ENCODE results near the gene FAM53A. TPM values are rescaled to one million over a fixed set of nuclear protein-coding genes. Genes with fewer than 3 reads are reported as not detected.
A peak's percentile ranks its signal among the peaks of the same experiment; 100 is the strongest.
"Not testable (repeated sequence)": the region's sequence is repeated elsewhere in the genome, so short reads cannot be mapped to it uniquely, and the experiment has no call there.

The FAM53A gene
- total and polyA plus RNA-seq, 2 donors = 1.0 to 2.0 TPM

GRCh38 chr4:1608196-1608820, 75.8 kb downstream of the FAM53A start:
- Histone ChIP-seq H3K4me3 (ENCODE audit: low read length in 2 of 2) (no peak overlapping the region), H3K27ac (ENCODE audit: low read depth in 1 of 2, low read length in 1 of 2) (no peak overlapping the region), H3K27me3 (ENCODE audit: control insufficient read depth in 2 of 2, insufficient read depth in 1 of 2, low read length in 1 of 2) (peaks cover 0 to 12% of the 10 kb centered on the region in 2 donors), H3K9me3 (ENCODE audit: control insufficient read depth in 2 of 2, insufficient read depth in 1 of 2, low read length in 1 of 2) (no peaks in the 10 kb centered on the region), H3K4me1 (ENCODE audit: control insufficient read depth in 2 of 2, insufficient read depth in 2 of 2, low read length in 2 of 2) (peaks cover 0 to 2% of the 10 kb centered on the region in 2 donors), H3K36me3 (ENCODE audit: control insufficient read depth in 2 of 2, insufficient read depth in 2 of 2, low read length in 1 of 2) (no peaks in the 10 kb centered on the region)
- DNase-seq (ENCODE audit: low read depth in 6 of 9, low spot score in 9 of 9) = no peak
- 93% methylated on average over 24 of the region's 24 CpGs for WGBS

GRCh38 chr4:1607436-1608195, 76.5 kb downstream of the FAM53A start:
- H3K36me3 ChIP-seq (ENCODE audit: control insufficient read depth in 2 of 2, insufficient read depth in 2 of 2, low read length in 1 of 2); H3K4me1 ChIP-seq (ENCODE audit: control insufficient read depth in 2 of 2, insufficient read depth in 2 of 2, low read length in 2 of 2); H3K9me3 ChIP-seq (ENCODE audit: control insufficient read depth in 2 of 2, insufficient read depth in 1 of 2, low read length in 1 of 2); H3K4me3 ChIP-seq (ENCODE audit: low read length in 2 of 2); DNase-seq (ENCODE audit: low read depth in 6 of 9, low spot score in 9 of 9); H3K27ac ChIP-seq (ENCODE audit: low read depth in 1 of 2, low read length in 1 of 2): not testable (repeated sequence)
- WGBS = 97% methylated on average over 23 of the region's 23 CpGs
- peaks cover 0 to 13% of the 10 kb centered on the region in 2 donors for H3K27me3 ChIP-seq (ENCODE audit: control insufficient read depth in 2 of 2, insufficient read depth in 1 of 2, low read length in 1 of 2)

- H3K36me3 ChIP-seq (ENCODE audit: control insufficient read depth in 2 of 2, insufficient read depth in 2 of 2, low read length in 1 of 2) = no peaks in the 10 kb centered on the region
- H3K4me1 ChIP-seq (ENCODE audit: control insufficient read depth in 2 of 2, insufficient read depth in 2 of 2, low read length in 2 of 2) = peaks cover 0 to 2% of the 10 kb centered on the region in 2 donors
- no peak overlapping the region for H3K27ac ChIP-seq (ENCODE audit: low read depth in 1 of 2, low read length in 1 of 2)
- H3K9me3 ChIP-seq (ENCODE audit: control insufficient read depth in 2 of 2, insufficient read depth in 1 of 2, low read length in 1 of 2) = no peaks in the 10 kb centered on the region
- H3K4me3 ChIP-seq (ENCODE audit: low read length in 2 of 2) = no peak overlapping the region
- 47% methylated on average over 19 of the region's 19 CpGs for WGBS
- DNase-seq (ENCODE audit: low read depth in 6 of 9, low spot score in 9 of 9) = peak in 2 of 9 donors; percentile 37 to 50
- peaks cover 0 to 13% of the 10 kb centered on the region in 2 donors for H3K27me3 ChIP-seq (ENCODE audit: control insufficient read depth in 2 of 2, insufficient read depth in 1 of 2, low read length in 1 of 2)
These were observed 79.4 kb downstream of the FAM53A start for GRCh38 chr4:1604706-1605205.

GRCh38 chr4:1604181-1604705, 79.9 kb downstream of the FAM53A start:
- DNase-seq (ENCODE audit: low read depth in 6 of 9, low spot score in 9 of 9) = no peak
- H3K9me3 ChIP-seq (ENCODE audit: control insufficient read depth in 2 of 2, insufficient read depth in 1 of 2, low read length in 1 of 2) = no peaks in the 10 kb centered on the region
- H3K36me3 ChIP-seq (ENCODE audit: control insufficient read depth in 2 of 2, insufficient read depth in 2 of 2, low read length in 1 of 2) = no peaks in the 10 kb centered on the region
- peaks cover 0 to 2% of the 10 kb centered on the region in 2 donors for H3K4me1 ChIP-seq (ENCODE audit: control insufficient read depth in 2 of 2, insufficient read depth in 2 of 2, low read length in 2 of 2)
- H3K27me3 ChIP-seq (ENCODE audit: control insufficient read depth in 2 of 2, insufficient read depth in 1 of 2, low read length in 1 of 2) = peaks cover 0 to 13% of the 10 kb centered on the region in 2 donors
- no peak overlapping the region for H3K4me3 ChIP-seq (ENCODE audit: low read length in 2 of 2)
- 75% methylated on average over 23 of the region's 23 CpGs for WGBS
- H3K27ac ChIP-seq (ENCODE audit: low read depth in 1 of 2, low read length in 1 of 2) = no peak overlapping the region

- no peak overlapping the region for H3K4me3 ChIP-seq (ENCODE audit: low read length in 2 of 2)
- H3K4me1 ChIP-seq (ENCODE audit: control insufficient read depth in 2 of 2, insufficient read depth in 2 of 2, low read length in 2 of 2) = peaks cover 0 to 2% of the 10 kb centered on the region in 2 donors
- H3K27me3 ChIP-seq (ENCODE audit: control insufficient read depth in 2 of 2, insufficient read depth in 1 of 2, low read length in 1 of 2) = peaks cover 0 to 13% of the 10 kb centered on the region in 2 donors
- WGBS = 90% methylated on average over 17 of the region's 17 CpGs
- no peak for DNase-seq (ENCODE audit: low read depth in 6 of 9, low spot score in 9 of 9)
- no peaks in the 10 kb centered on the region for H3K9me3 ChIP-seq (ENCODE audit: control insufficient read depth in 2 of 2, insufficient read depth in 1 of 2, low read length in 1 of 2)
- no peaks in the 10 kb centered on the region for H3K36me3 ChIP-seq (ENCODE audit: control insufficient read depth in 2 of 2, insufficient read depth in 2 of 2, low read length in 1 of 2)
- H3K27ac ChIP-seq (ENCODE audit: low read depth in 1 of 2, low read length in 1 of 2) = no peak overlapping the region
These were observed 80.5 kb downstream of the FAM53A start for GRCh38 chr4:1603413-1604135.

GRCh38 chr4:1602655-1603412, 81.3 kb downstream of the FAM53A start:
- Histone ChIP-seq H3K27me3 (ENCODE audit: control insufficient read depth in 2 of 2, insufficient read depth in 1 of 2, low read length in 1 of 2) (peaks cover 0 to 13% of the 10 kb centered on the region in 2 donors), H3K4me3 (ENCODE audit: low read length in 2 of 2) (no peak overlapping the region), H3K9me3 (ENCODE audit: control insufficient read depth in 2 of 2, insufficient read depth in 1 of 2, low read length in 1 of 2) (no peaks in the 10 kb centered on the region), H3K27ac (ENCODE audit: low read depth in 1 of 2, low read length in 1 of 2) (no peak overlapping the region), H3K36me3 (ENCODE audit: control insufficient read depth in 2 of 2, insufficient read depth in 2 of 2, low read length in 1 of 2) (no peaks in the 10 kb centered on the region), H3K4me1 (ENCODE audit: control insufficient read depth in 2 of 2, insufficient read depth in 2 of 2, low read length in 2 of 2) (peaks cover 0 to 2% of the 10 kb centered on the region in 2 donors)
- 94% methylated on average over 43 of the region's 43 CpGs for WGBS
- DNase-seq (ENCODE audit: low read depth in 6 of 9, low spot score in 9 of 9) = no peak

GRCh38 chr4:1601852-1602654, 82.1 kb downstream of the FAM53A start:
- H3K36me3 ChIP-seq (ENCODE audit: control insufficient read depth in 2 of 2, insufficient read depth in 2 of 2, low read length in 1 of 2) = no peaks in the 10 kb centered on the region

GRCh38 chr4:1601533-1601835, 82.6 kb downstream of the FAM53A start:
- DNase-seq (ENCODE audit: low read depth in 6 of 9, low spot score in 9 of 9) = no peak
- H3K27ac ChIP-seq (ENCODE audit: low read depth in 1 of 2, low read length in 1 of 2) = no peak overlapping the region
- H3K36me3 ChIP-seq (ENCODE audit: control insufficient read depth in 2 of 2, insufficient read depth in 2 of 2, low read length in 1 of 2) = no peaks in the 10 kb centered on the region
- 98% methylated on average over 6 of the region's 6 CpGs for WGBS
- peaks cover 0 to 2% of the 10 kb centered on the region in 2 donors for H3K4me1 ChIP-seq (ENCODE audit: control insufficient read depth in 2 of 2, insufficient read depth in 2 of 2, low read length in 2 of 2)
- H3K9me3 ChIP-seq (ENCODE audit: control insufficient read depth in 2 of 2, insufficient read depth in 1 of 2, low read length in 1 of 2) = peaks cover 0 to 7% of the 10 kb centered on the region in 2 donors
- no peak overlapping the region for H3K4me3 ChIP-seq (ENCODE audit: low read length in 2 of 2)
- peaks cover 0 to 13% of the 10 kb centered on the region in 2 donors for H3K27me3 ChIP-seq (ENCODE audit: control insufficient read depth in 2 of 2, insufficient read depth in 1 of 2, low read length in 1 of 2)

More at GRCh38 chr4:1601852-1602654, 82.1 kb downstream of the FAM53A start:
- H3K4me3 ChIP-seq (ENCODE audit: low read length in 2 of 2) = no peak overlapping the region
- peaks cover 0 to 13% of the 10 kb centered on the region in 2 donors for H3K27me3 ChIP-seq (ENCODE audit: control insufficient read depth in 2 of 2, insufficient read depth in 1 of 2, low read length in 1 of 2)
- no peak overlapping the region for H3K27ac ChIP-seq (ENCODE audit: low read depth in 1 of 2, low read length in 1 of 2)
- WGBS = 95% methylated on average over 23 of the region's 23 CpGs
- no peak for DNase-seq (ENCODE audit: low read depth in 6 of 9, low spot score in 9 of 9)
- peaks cover 0 to 1% of the 10 kb centered on the region in 2 donors for H3K9me3 ChIP-seq (ENCODE audit: control insufficient read depth in 2 of 2, insufficient read depth in 1 of 2, low read length in 1 of 2)
- peaks cover 0 to 2% of the 10 kb centered on the region in 2 donors for H3K4me1 ChIP-seq (ENCODE audit: control insufficient read depth in 2 of 2, insufficient read depth in 2 of 2, low read length in 2 of 2)
